ENCODE results near the gene AJM1. TPM values are rescaled to one million over a fixed set of nuclear protein-coding genes. Genes with fewer than 3 reads are reported as not detected.
"Not testable (repeated sequence)": the region's sequence is repeated elsewhere in the genome, so short reads cannot be mapped to it uniquely, and the experiment has no call there.

AJM1 gene
- 1 to 10 TPM; 1.7 to 2.0 TPM for total RNA-seq

- DNase-seq, result peak; percentile 81
- H3K36me3 Mint-ChIP-seq (ENCODE audit: low read depth); H3K27ac Mint-ChIP-seq; H3K9me3 Mint-ChIP-seq: not testable (repeated sequence)
- peaks cover 12% of the 10 kb centered on the region for H3K27me3 Mint-ChIP-seq (ENCODE audit: low read depth)
- peaks cover 16% of the 10 kb centered on the region for H3K4me1 Mint-ChIP-seq (ENCODE audit: low read depth)
- CTCF ChIA-PET, result interaction anchor here (0.5 to 3.0 kb wide), 25 partner anchors 20 to 225 kb away, joined by 3 to 12 read pairs (median 4); partner anchors contain the start of gene RABL6
- peak within 1 kb of the TSS; percentile 68 for H3K4me3 Mint-ChIP-seq
- intact Hi-C loops (cut with micrococcal nuclease), result loop anchor here (1.0 to 2.0 kb wide), 4 partner anchors 44 to 192 kb away; partner anchors contain the start of genes FBXW5, PAXX and TRAF2
Observed at GRCh38 chr9:136842380-136842948, at the start of gene AJM1. AJM1 (plus strand) TSS chr9:136842478; CDS start chr9:136844415, 1,937 bp downstream.

DNA sequence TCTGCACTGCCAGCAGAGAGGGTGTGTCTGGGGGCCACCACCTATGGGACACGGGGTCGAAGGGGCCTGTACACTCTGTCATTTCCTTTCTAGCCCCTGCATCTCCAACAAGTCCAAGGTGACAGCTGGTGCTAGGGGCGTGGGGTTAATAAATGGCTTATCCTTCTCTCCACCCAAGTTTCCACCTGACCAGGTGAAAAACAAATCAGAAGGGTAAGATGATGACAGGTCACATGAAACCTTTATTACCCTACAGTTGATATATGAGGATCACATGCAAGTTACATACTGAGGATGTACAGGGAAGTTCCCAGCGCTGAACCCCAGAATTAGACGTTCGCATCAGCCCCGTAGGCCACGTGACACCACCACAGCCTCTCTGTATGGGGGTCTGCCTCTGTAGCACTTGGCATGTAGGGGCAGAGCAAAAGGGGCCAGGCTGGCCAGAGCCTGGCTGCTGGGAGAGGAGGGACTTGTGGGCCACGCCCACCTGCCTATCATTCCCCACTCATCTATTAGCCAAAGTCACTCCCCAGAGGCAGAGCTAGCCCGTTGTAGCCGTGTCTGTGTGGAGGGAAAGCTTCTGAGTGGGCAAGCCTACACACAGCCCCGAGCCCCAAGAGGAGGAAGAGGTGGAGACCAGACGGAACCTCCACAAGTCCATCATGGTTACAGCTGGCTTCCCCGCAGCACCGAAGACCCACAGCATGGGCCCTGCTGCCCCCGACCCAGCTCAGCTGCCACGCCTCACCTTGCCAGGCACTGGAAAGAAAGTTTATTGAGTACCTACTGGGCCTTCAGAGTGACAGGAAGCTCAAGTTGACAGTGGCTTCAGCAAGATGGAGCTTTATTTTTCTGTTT, 49.0 kb upstream of the AJM1 start:
- CTCF ChIA-PET, result interaction anchor here (0.6 to 4.0 kb wide), 7 partner anchors 13 to 236 kb away, joined by 3 to 28 read pairs (median 4); partner anchors contain the start of genes AJM1, LCN15 and RABL6
- intact Hi-C loops (cut with micrococcal nuclease), result loop anchor here (5.0 kb wide), 1 partner anchor 74 kb away; the partner anchor contains the start of gene EDF1
- H3K4me3 Mint-ChIP-seq, result no peak overlapping the region
- H3K27ac Mint-ChIP-seq, result no peak overlapping the region
- no peaks in the 10 kb centered on the region for H3K27me3 Mint-ChIP-seq (ENCODE audit: low read depth)
- no peaks in the 10 kb centered on the region for H3K9me3 Mint-ChIP-seq
- no peak for DNase-seq
- H3K4me1 Mint-ChIP-seq (ENCODE audit: low read depth), result peaks cover 19% of the 10 kb centered on the region
- no peaks in the 10 kb centered on the region for H3K36me3 Mint-ChIP-seq (ENCODE audit: low read depth)

GRCh38 chr9:136794281-136794999, 47.8 kb upstream of the AJM1 start:
- Mint-ChIP-seq H3K36me3 (ENCODE audit: low read depth) (no peaks in the 10 kb centered on the region), H3K4me1 (ENCODE audit: low read depth) (peaks cover 19% of the 10 kb centered on the region), H3K27me3 (ENCODE audit: low read depth) (no peaks in the 10 kb centered on the region), H3K4me3 (no peak overlapping the region), H3K27ac (no peak overlapping the region), H3K9me3 (no peaks in the 10 kb centered on the region)
- CTCF ChIA-PET, result interaction anchor here (0.6 to 4.0 kb wide), 5 partner anchors 11 to 53 kb away, joined by 3 to 28 read pairs (median 5); partner anchors contain the start of genes LCN15 and RABL6
- DNase-seq, result no peak
- intact Hi-C loops (cut with micrococcal nuclease), result loop anchor here (5.0 kb wide), 1 partner anchor 73 kb away; the partner anchor contains the start of gene EDF1

GRCh38 chr9:136795000-136795348, 47.3 kb upstream of the AJM1 start:
- Mint-ChIP-seq H3K27me3 (ENCODE audit: low read depth) (no peaks in the 10 kb centered on the region), H3K36me3 (ENCODE audit: low read depth) (no peaks in the 10 kb centered on the region), H3K4me3 (no peak overlapping the region), H3K27ac (no peak overlapping the region), H3K9me3 (no peaks in the 10 kb centered on the region), H3K4me1 (ENCODE audit: low read depth) (peaks cover 19% of the 10 kb centered on the region)
- DNase-seq, result no peak
- intact Hi-C loops (cut with micrococcal nuclease), result loop anchor here (5.0 kb wide), 1 partner anchor 72 kb away; the partner anchor contains the start of gene EDF1
- CTCF ChIA-PET, result interaction anchor here (4.0 kb wide), 1 partner anchor 11 kb away, joined by 28 read pairs; the partner anchor contains the start of gene RABL6

GRCh38 chr9:136796238-136796774, 46.0 kb upstream of the AJM1 start, which contains the start of gene CCDC183:
CCDC183 (plus strand) TSS chr9:136796338; CDS start chr9:136796398, 60 bp downstream.
- CTCF ChIA-PET, result interaction anchor here (0.8 kb wide), 1 partner anchor 13 kb away, joined by 3 read pairs; no protein-coding TSS in a partner anchor
- H3K27ac Mint-ChIP-seq, result no peak within 1 kb of the TSS
- no peaks in the 10 kb centered on the region for H3K36me3 Mint-ChIP-seq (ENCODE audit: low read depth)
- H3K4me1 Mint-ChIP-seq (ENCODE audit: low read depth), result peaks cover 26% of the 10 kb centered on the region
- intact Hi-C loops (cut with micrococcal nuclease), result no loop called here
- no peaks in the 10 kb centered on the region for H3K9me3 Mint-ChIP-seq
- peaks cover 7% of the 10 kb centered on the region for H3K27me3 Mint-ChIP-seq (ENCODE audit: low read depth)
- no peak within 1 kb of the TSS for H3K4me3 Mint-ChIP-seq
- no peak for DNase-seq

GRCh38 chr9:136796775-136797347, 45.4 kb upstream of the AJM1 start:
- H3K27ac Mint-ChIP-seq; H3K27me3 Mint-ChIP-seq (ENCODE audit: low read depth); intact Hi-C loops (cut with micrococcal nuclease); H3K36me3 Mint-ChIP-seq (ENCODE audit: low read depth); DNase-seq; CTCF ChIA-PET; H3K4me3 Mint-ChIP-seq; H3K9me3 Mint-ChIP-seq: not testable (repeated sequence)
- peaks cover 28% of the 10 kb centered on the region for H3K4me1 Mint-ChIP-seq (ENCODE audit: low read depth)

DNA sequence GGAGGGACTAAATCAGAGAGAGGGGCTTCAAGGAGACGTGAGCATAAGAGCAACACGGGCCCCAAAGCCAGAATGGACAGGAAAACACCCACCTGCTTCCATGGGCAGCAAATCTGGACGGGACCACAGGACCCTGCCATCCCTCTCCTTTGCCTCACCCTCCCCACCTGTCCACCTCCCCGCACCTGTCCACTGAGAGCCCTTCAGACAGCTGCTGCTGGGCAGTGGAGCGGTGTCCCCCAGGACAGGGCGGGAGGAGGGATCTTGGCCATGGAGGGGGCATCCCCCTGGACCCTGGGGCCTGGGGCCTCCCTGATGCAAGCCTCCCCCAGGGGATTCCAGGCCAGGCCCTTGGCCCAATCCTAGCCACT, 43.6 kb upstream of the AJM1 start:
- H3K4me3 Mint-ChIP-seq, result no peak overlapping the region
- DNase-seq, result no peak
- intact Hi-C loops (cut with micrococcal nuclease), result no loop called here
- H3K4me1 Mint-ChIP-seq (ENCODE audit: low read depth), result peaks cover 24% of the 10 kb centered on the region
- H3K9me3 Mint-ChIP-seq, result no peaks in the 10 kb centered on the region
- no peak overlapping the region for H3K27ac Mint-ChIP-seq
- H3K36me3 Mint-ChIP-seq (ENCODE audit: low read depth), result no peaks in the 10 kb centered on the region
- H3K27me3 Mint-ChIP-seq (ENCODE audit: low read depth), result peaks cover 7% of the 10 kb centered on the region
- CTCF ChIA-PET, result interaction anchor here (1.0 kb wide), 2 partner anchors 20 to 250 kb away, joined by 3 read pairs; no protein-coding TSS in a partner anchor

GRCh38 chr9:136799079-136799853, 43.0 kb upstream of the AJM1 start:
- Mint-ChIP-seq H3K9me3 (no peaks in the 10 kb centered on the region), H3K27me3 (ENCODE audit: low read depth) (peaks cover 7% of the 10 kb centered on the region), H3K4me1 (ENCODE audit: low read depth) (peaks cover 24% of the 10 kb centered on the region), H3K27ac (no peak overlapping the region), H3K36me3 (ENCODE audit: low read depth) (no peaks in the 10 kb centered on the region), H3K4me3 (no peak overlapping the region)
- CTCF ChIA-PET, result interaction anchor here (1.0 kb wide), 1 partner anchor 249 kb away, joined by 3 read pairs; no protein-coding TSS in a partner anchor
- intact Hi-C loops (cut with micrococcal nuclease), result no loop called here
- no peak for DNase-seq

DNA sequence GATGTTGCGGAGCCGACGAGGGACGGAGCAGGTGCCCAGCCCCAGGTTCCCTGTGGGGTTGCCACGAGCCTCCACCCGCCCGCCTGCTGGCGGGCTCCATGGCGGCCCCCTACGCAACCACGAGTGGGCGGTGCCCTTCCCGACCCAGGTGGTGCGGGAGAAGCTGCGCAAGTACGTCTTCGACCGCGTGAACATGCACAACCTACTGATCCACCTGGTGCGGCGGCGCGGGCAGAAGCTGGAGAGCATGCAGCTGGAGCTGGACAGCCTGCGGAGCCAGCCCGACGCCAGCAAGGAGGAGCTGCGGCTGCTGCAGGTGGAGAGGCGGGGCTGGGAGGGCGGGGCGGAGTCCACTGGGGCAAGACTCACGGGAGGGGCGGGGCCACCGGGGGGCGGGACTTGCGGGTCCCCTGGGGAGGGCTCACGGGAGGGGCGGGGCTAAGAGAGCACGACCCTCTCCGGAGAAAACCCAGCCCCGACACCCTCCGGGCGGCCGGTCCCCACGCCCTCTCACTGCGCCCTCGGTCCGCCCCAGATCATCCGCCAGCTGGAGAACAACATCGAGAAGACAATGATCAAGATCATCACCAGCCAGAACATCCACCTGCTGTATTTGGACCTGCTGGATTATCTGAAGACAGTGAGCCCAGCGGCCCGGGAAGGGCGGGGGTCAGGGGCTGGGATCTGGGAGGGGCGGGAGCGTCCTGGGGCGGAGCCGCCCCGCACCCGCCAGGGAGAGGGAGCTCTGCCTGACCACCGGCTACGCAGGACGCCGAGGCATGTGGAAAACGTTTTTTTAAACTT, 42.2 kb upstream of the AJM1 start:
- no peaks in the 10 kb centered on the region for H3K9me3 Mint-ChIP-seq
- H3K27ac Mint-ChIP-seq, result no peak overlapping the region
- H3K27me3 Mint-ChIP-seq (ENCODE audit: low read depth), result peaks cover 7% of the 10 kb centered on the region
- intact Hi-C loops (cut with micrococcal nuclease), result loop anchor here (1.0 kb wide), 1 partner anchor 9 kb away; the partner anchor contains the start of gene TMEM141
- peaks cover 24% of the 10 kb centered on the region for H3K4me1 Mint-ChIP-seq (ENCODE audit: low read depth)
- CTCF ChIA-PET, result interaction anchor here (0.5 to 1.5 kb wide), 3 partner anchors 8 to 895 kb away, joined by 3 to 5 read pairs (median 5); no protein-coding TSS in a partner anchor
- DNase-seq, result peak; percentile 86
- H3K36me3 Mint-ChIP-seq (ENCODE audit: low read depth), result no peaks in the 10 kb centered on the region
- peak overlapping the region; percentile 57 for H3K4me3 Mint-ChIP-seq

GRCh38 chr9:136802321-136802720, 40.0 kb upstream of the AJM1 start:
- CTCF ChIA-PET, result interaction anchor here (1.2 kb wide), 1 partner anchor 227 kb away, joined by 3 read pairs; no protein-coding TSS in a partner anchor

More at GRCh38 chr9:136802321-136802720, 40.0 kb upstream of the AJM1 start:
- Mint-ChIP-seq H3K36me3 (ENCODE audit: low read depth) (peaks cover 2% of the 10 kb centered on the region), H3K9me3 (no peaks in the 10 kb centered on the region), H3K4me1 (ENCODE audit: low read depth) (peaks cover 27% of the 10 kb centered on the region), H3K4me3 (no peak overlapping the region), H3K27ac (no peak overlapping the region), H3K27me3 (ENCODE audit: low read depth) (peaks cover 7% of the 10 kb centered on the region)
- intact Hi-C loops (cut with micrococcal nuclease), result no loop called here
- DNase-seq, result no peak
